GM11168 (cell line): ENCODE data around the gene MYL6B.
"Not testable (repeated sequence)": the region's sequence is repeated elsewhere in the genome, so short reads cannot be mapped to it uniquely, and the experiment has no call there.

Experiments
- in situ Hi-C: fragments of 300-500 bp; cut with MboI; formaldehyde crosslinking; loops from one replicate; pipeline ENCODE4 v1.12.0; 2022; ENCODE audit warnings: low sequenced_read_pairs; ENCODE audit not compliant: unreplicated experiment

MYL6B gene

DNA sequence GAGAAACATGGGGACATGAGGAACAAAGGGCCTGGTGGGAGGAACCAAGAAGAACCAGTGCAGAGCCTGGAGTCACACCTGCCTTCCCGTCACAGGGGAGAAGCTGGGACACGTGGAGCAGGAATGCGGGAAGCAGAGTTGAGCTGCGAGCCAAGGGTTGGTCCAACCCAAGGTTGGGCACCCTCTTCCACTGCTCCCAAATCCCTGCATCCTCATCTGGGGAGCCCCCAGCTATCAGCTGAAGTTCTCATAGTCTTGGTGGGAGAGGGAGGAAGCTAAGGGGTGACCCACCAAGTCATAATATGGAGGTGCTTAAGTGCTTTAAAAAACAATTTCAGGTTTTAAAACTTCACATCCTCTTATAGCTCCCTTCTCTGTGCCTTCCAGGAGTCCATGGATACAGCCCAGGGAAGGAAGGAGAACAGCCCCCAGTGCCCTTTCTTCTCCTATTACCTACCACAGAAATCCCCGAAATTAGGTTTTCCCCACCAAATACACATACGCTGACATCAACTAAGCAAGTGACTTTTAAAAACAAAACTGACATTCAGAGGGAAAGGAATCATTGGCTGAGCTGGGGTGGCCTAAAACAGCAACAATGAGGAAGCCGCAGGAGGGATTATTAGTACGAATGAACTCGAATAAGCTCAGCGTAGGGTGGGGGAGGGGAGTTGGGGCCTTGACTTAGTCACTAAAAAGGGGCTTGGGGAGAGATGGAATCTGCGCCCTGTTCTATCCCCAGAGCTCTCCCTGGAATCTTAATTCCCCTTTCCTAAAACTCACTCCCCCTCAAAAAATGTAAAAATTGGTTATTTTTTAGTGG lies 10.3 kb downstream of the MYL6B start:
- in situ Hi-C loops: no loop called here

DNA sequence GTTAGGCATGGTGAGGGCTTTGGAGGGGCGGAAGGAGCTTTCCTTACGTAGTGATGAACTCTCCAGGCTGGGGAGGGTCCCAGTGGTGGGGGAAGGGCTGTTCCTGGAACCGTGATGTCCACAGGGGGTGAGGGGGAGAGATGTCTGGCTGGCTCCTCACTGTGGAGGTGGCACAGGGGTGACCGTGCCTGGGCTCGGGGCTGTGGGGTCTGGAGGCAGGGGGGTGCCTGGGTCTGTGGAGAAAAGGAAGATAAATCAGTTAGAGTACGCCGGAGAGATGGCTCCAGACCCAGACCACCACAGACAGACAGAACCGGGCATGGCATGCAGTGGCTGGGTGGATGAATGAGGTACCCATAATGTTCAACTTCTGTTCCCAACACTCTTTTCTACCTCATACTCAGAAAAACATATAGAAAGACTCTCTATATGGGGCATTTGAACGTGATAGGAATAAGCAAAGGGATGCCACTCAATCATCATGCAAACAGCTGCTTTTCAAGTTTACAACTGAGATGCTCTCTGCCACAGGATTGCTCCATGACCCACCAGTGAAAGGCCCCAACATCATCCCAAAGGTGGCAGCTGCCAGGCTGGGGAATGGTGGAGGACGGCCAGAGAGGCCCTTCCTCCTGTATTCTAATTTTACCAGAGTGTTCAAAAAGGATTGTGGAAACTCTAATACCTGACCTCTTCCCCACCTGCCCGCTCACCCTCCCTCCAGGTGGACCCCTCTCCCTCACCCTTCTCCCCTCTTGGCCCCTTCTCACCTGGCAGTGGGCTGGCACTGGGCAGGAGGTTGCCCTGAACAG lies 11.4 kb downstream of the MYL6B start:
- in situ Hi-C loops: no loop called here

DNA sequence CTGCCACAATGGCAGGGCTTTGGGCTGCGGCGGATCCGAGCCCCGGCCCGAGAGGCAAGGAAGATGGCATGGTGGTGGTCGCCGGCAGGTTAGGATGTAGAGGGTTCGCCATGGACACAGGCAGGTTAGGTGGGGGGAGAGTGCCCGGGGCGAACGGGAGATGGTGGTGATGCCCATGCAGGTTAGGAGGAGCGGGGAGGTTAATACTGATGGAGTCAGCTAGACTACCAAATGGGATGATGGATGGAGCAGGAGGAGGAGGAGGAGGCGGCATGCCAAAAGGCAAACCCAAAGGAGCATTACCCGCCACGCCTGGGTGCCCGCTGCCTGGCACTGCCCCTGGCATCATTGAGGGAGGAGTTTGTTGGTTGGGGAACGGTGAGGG lies 11.9 kb downstream of the MYL6B start:
- in situ Hi-C loops: no loop called here

DNA sequence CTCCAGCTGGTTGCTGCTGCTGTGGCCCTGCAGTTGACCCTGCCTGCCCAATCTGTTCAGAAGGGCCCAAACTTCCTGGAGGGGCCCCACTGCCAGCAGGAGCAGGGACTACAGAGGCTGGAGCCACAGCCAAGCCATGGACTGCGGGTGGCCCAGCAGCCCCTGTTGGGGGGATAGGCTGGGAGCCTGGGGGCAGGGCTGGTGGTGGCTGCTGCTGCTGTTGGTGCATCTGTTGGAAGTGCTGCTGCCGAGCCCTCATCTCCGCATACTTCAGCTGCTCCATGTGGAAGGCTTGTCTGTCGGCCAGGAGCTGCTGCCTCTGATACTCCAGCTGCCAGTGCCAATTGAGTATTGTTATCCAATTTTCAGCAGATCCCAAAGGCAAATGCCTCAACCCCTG lies 13.0 kb downstream of the MYL6B start:
- in situ Hi-C loops: no loop called here

DNA sequence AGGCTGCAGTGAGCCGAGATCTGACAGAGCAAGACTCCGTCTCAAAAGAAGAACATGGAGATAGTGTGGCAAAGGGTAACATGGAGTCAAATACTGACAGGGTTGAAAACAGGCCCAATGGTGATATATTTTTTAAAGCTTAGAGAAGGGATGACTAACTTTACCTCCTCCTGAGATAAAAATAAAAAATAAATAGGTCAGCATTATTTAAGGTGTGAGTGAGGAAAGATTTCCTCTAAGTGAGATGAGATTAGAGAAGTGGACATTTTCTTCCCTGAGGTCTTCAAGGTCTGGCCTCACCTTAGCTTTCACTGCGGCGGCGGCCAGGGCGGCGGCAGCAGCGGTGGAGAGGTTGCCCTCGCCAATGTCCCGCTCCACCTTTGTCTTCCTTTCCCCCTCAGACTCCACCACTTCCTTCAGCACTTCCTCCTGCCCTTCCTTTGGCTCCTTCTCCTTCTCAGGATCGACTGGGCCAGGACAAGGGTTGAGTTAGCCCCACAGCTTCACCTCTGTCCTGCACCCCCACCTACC lies 16.9 kb downstream of the MYL6B start:
- in situ Hi-C loops: no loop called here

DNA sequence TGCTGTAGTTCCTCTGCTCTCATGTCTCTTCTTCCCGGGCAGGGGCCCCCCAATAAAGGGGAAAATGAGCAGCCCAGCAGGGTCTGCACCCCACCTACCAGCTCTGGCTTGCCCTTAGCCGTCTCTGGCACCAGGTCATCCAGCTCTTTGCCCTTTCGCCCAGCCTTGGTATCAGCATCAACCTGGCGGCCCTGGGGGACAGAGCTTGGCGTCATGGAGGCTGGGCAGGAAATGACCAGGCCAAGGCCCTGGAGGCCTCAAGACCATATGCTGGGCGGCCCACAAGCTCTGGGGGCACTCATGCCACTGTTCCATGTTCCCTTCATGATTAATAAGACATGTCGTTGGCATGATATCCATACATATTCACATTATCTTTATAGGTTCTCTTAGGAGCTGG lies 20.5 kb downstream of the MYL6B start:
- in situ Hi-C loops: no loop called here

DNA sequence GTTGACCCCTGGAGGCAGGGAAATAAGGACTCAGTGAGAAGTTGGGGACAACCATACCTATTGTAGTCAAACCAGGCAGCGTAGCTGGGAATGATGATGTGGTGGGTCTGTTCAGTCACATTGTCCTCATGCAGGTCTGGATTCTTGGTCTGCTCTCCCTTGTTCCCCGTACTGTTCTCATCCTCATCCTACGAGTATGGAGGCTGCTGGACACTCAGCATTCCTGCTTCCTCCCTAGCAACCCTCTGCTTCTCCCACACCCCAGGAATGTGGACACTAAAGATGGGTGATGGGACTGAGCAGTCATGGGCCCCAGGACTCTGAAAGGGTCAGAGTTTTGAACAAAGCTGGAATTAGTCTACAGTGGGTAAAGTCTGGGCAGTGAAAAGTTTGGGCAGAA lies 26.0 kb downstream of the MYL6B start:
- in situ Hi-C loops: no loop called here

DNA sequence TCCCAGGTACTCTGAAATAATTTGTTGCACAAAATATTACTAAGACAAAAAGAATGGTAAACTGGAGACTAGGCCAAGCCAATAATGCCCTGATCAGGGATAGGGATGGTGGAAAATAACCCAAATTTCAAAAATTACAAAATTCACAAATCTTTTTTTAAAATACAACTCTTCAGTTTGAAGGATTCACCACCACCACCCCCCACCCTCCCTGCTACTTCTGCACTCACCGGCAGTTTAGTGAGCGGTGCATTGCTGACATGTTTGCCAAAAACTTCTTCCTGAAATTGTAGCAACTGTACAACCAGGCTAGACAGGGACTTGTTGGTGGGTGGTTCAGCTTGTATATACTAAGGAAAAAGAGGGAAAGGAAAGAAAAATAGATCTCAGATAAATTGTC lies 34.6 kb downstream of the MYL6B start:
- in situ Hi-C loops: loop anchor here (5.0 kb wide), 1 partner anchor 65 kb away; no protein-coding TSS in a partner anchor

DNA sequence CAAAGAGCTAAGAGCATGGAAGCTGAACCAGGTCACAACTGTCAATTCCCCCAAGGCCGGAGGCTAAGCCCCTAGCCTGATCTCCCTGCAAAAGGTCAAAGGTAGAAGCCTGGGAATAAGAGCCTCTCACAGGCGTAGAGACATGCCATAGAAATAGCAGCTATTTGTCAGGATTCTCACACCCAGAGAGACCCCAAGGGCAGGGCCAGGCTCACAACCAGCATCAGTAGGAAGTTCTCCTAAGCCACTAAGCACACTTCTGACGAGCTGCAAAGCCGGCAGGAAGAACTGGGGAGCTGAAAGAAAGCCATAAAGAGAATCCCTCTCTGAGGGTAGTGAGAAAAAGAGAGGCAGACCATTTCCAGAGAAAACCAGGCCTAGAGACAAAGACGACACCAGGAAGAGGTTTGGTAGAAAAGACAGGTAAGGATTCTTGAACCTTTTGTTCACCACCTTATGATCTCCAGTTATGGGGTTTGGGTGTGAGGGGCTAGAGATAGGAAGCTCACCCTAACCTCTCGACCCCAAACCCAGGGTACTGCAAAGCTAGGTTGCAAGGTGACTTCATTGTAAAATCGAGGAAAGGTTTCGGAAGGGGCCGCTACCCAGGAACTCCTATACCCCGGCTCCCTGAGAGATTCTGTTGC lies 35.9 kb downstream of the MYL6B start:
- in situ Hi-C loops: loop anchor here (5.0 kb wide), 1 partner anchor 66 kb away; no protein-coding TSS in a partner anchor

DNA sequence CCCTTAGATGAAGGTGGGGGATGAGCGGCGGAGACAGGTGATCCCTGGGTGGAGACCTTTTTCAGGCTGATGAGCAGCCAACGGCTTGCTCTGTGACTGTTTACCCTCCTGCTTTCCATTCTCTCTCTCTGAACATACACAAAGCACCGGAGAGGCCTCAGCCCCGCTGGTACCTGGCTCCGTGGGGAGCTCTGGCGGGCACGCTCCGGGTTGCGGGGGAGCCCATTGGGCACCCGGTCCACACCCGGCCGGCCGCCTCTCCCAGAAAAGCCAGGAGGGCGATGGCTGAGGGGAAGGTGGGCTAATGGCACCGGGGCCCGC lies 36.4 kb downstream of the MYL6B start:
- in situ Hi-C loops: loop anchor here (5.0 kb wide), 1 partner anchor 66 kb away; no protein-coding TSS in a partner anchor

DNA sequence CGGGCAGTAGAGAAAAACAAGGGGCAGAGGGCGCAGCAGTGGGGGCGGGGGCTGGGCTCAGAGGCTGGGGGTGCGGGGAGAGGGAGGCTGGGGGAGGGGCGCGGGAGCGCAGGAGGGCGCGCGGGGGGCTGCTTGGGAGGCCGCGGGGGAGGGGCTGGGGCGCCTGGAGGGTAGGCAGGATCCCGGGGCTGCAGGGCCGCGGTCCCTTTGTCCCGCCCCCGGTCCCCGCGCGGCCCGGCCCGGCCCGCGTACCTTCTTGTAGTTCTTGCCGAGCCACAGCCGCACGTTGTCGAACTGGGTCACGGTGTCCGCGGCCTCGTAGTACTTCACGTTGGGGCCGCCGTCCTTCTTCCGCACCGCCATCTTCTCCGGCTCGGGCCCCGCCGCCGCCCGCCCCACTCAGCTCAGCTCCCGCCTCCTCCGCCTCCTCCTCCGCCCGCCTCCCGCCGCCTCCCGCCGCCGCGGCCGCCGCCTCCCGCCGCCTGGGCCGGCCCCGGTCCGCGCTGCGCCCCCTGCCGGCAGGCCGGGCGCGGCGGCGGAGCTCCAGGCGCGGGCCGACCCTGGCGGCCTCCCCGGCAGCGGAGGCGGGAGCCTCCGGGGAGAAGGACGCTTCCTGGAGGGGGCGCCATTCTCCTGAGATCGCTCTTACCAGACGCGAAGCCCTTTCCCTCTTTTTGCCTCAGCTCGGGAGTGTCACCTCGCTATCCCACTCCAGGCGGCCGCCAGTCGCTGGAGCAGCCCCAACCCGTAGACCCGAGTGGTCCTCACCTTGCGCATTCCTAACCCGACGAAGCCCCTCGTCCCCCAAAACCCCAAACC lies 36.9 kb downstream of the MYL6B start, which contains the start of gene SMARCC2:
TSS of gene SMARCC2 (minus strand) at position 385 of the 819 bp plus-strand sequence. CDS start at position 363, 22 bp downstream.
- in situ Hi-C loops: loop anchor here (5.0 kb wide), 1 partner anchor 67 kb away; no protein-coding TSS in a partner anchor

DNA sequence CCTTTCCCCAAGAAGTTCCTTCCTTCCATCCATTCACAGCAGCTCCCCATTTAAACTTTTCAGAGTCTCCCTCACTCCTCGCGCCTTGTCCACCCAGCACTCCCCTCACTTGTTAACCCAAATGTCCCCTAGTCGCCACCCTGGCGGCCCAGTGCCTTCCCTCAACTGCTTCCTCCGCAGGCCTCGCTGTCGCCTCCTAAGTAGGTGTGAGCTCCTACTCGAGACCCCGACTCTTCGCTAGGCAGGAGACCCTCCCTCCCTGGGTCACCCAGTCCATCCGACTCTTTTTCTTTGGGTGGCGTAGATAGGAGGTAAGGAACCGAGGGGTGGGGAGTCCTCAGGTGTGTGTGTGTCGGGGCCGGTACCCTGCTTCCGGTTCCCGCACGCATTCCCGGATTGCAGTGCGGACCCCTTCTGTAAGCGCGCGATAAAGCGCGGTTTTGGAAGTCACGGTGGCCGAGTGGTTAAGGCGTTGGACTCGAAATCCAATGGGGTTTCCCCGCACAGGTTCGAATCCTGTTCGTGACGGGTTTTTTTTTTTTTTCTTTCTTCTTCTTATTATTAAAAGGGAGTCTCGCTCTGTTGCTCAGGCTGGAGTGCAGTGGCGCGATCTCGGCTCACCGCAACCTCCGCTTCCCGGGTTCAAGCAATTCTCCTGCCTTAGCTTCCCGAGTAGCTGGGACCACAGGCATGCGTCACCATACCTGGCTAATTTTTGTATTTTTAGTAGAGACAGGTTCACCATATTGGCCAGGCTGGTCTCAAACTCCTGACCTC lies 37.7 kb downstream of the MYL6B start:
- in situ Hi-C loops: loop anchor here (5.0 kb wide), 1 partner anchor 68 kb away; no protein-coding TSS in a partner anchor

DNA sequence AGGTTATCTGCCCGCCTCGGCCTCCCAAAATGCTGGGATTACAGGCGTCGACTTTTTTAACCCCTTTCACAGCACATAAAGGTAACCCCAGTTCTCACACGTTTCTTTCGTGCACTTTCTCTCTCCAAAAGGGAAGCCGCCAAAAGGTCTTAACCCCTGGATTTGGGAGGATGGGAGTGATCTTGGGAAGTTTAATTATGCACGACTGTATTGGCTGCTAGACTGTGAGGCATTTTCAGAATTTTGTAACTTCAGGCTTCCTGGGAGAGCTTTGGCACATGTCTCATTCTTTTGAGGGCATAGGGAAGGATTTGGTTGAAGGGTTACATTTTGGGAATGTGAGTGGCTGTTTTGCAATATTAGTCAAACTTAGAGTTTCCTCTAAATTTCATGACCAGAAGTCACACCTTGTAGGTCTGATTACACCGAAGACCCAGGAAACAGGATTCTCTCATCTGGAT lies 38.3 kb downstream of the MYL6B start:
- in situ Hi-C loops: no loop called here

DNA sequence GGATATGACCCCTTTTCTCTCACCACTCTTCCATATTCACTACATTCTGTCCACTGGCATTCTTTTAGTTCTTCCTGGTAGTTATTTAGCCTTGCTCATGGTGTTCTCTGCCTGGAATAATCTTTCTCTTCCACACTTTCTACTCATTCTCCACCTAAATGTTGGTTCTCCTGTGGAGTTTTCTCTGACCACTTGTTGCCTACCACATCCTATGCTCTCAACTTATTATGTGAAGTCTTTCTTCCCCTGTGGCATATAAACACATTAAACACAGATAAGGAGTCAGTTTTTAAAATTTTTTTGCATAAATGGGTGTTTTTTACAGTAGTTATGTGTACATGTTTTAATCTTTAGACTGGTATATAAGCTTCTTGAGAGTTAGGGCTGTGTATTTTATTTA lies 40.2 kb downstream of the MYL6B start:
- in situ Hi-C loops: no loop called here

DNA sequence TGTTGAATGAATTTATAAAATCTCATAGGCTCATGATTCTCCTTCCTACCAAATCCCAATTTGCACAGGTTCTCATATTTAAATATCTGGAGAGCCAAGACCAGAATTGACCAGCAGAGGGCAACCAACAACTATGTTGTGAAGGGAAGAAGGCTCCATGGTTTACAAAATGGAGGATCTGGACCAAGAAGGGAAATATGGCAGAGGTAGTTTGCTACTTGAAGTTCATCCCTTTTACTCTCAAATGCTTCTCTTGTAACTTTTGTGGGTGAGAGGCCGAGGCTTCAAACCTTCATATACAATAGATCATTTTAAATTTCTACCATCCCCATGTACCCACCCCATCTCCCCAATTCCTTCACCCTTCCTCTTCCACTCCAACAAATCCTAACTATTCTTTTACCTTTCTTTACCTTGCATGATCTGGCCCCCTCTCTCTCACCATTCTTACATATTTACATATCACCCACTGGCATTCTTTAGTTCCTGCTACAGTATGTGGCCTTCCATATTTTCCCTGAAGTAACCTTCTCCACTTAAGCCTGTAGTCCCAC lies 40.7 kb downstream of the MYL6B start:
- in situ Hi-C loops: no loop called here

DNA sequence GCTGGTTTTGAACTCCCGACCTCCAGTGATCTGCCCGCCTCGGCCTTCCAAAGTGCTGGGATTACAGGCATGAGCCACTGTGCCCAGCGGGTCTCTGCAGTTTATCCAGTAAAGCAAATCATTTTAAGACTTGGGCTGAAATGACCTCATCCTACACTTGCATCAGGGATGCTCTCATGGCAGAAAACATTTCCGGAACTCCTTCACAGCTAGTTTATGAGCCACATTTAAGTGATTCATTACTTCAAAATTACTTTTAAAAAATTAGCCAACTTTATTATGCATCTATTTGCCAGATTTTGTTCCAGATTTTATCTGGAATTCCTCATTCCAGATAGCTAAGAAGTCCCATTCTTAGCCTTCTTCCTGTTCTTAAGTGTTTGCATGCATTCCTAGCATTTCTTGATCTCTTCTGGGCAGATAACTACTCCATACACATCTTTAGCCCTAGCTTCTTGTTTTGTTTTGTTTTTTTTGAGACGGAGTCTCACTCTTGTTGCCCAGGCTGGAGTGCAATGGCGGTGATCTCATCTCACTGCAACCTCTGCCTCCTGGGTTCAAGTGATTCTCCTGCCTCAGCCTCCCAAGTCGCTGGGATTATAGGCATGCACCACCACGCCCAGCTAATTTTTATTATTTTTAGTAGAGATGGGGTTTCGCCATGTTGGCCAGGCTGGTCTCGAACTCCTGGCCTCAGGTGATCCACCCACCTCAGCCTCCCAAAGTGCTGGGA lies 44.6 kb downstream of the MYL6B start:
- in situ Hi-C loops: not testable (repeated sequence)

DNA sequence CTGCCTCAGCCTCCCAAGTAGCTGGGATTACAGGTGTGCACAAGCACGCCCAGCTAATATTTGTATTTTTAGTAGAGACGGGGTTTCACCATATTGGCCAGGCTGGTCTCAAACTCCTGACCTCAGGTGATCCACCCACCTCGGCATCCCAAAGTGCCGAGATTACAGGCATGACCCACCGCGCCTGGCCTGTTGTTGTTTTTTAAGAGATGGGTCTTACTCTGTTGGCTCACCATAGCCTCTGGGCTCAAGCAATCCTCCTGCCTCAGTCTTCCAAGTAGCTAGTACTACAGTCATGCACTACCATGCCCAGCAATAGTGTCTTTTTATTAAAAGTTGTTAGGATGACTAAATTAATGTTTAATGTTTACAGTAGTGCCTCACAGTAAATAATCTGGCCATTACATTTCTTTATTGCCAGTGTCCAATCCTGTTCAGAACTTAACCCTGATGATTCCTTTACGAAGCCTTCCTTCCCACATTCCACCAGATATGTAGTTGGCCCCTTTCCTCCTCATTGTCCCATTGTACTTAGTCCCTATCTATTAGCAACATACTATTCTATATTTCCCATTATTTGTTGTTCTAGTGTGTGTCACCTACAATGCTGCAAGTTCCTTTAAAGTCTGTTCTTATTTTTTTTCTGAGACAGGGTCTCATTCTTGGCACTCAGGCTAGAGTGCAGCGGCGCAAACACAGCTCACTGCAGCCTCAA lies 45.7 kb downstream of the MYL6B start:
- in situ Hi-C loops: no loop called here
